KMS-11 (cell line): ENCODE data around the gene JAG2.

ENCODE experiments used
- H2AFZ ChIP-seq: fragments of 200-600 bp; sonication (generic); 2 replicates; pipeline ENCODE4 v1.6.1; 2016; ENCODE audit warnings: antibody characterized with exemption, mixed run types, low read depth
- H3K27ac ChIP-seq: fragments of 200-600 bp; sonication (generic); 2 replicates; pipeline ENCODE4 v1.6.1; 2016; ENCODE audit warnings: mild to moderate bottlenecking, mixed run types
- H3K27me3 ChIP-seq: fragments of 200-600 bp; sonication (generic); 2 replicates; pipeline ENCODE4 v1.6.1; 2017; ENCODE audit warnings: mild to moderate bottlenecking, low read depth, mixed run types, moderate library complexity; ENCODE audit not compliant: insufficient read depth
- H3K36me3 ChIP-seq: fragments of 200-600 bp; sonication (generic); 2 replicates; pipeline ENCODE4 v1.6.1; 2017; ENCODE audit warnings: mild to moderate bottlenecking, mixed run types; ENCODE audit not compliant: insufficient read depth
- H3K4me1 ChIP-seq: fragments of 200-600 bp; sonication (generic); 2 replicates; pipeline ENCODE4 v1.6.1; 2016; ENCODE audit warnings: mild to moderate bottlenecking, low read depth, mixed run types; ENCODE audit not compliant: poor library complexity, severe bottlenecking
- H3K4me2 ChIP-seq: fragments of 200-600 bp; sonication (generic); 2 replicates; pipeline ENCODE4 v1.7.0; 2016; ENCODE audit warnings: mild to moderate bottlenecking, mixed run types
- H3K4me3 ChIP-seq: fragments of 200-600 bp; sonication (generic); IDR thresholded peaks from 2 replicates; pipeline ENCODE4 v1.6.1; 2017; ENCODE audit warnings: low read depth, low read length, mixed read lengths; ENCODE audit not compliant: insufficient read depth
- H3K79me2 ChIP-seq: fragments of 200-600 bp; sonication (generic); 2 replicates; pipeline ENCODE4 v1.6.1; 2016; ENCODE audit warnings: low read depth, mixed run types; ENCODE audit not compliant: insufficient read depth
- H3K9ac ChIP-seq: fragments of 200-600 bp; sonication (generic); 2 replicates; pipeline ENCODE4 v1.6.1; 2016; ENCODE audit warnings: mild to moderate bottlenecking, mixed run types
- H4K20me1 ChIP-seq: fragments of 200-600 bp; sonication (generic); 2 replicates; pipeline ENCODE4 v1.6.1; 2016; ENCODE audit warnings: mild to moderate bottlenecking, mixed run types; ENCODE audit not compliant: insufficient read depth
- CTCF ChIP-seq: fragments of 200-600 bp; sonication (generic); conservative IDR thresholded peaks from 2 replicates; pipeline ENCODE4 v1.6.1; 2017; ENCODE audit warnings: low read depth, mild to moderate bottlenecking, antibody characterized with exemption, low read length, moderate library complexity, mixed read lengths

Gene JAG2

GRCh38 chr14:105132921-105133654 lies 35.5 kb downstream of the JAG2 start:
- no peaks in the 10 kb centered on the region for H3K4me1 ChIP-seq
- no peak overlapping the region for H2AFZ ChIP-seq
- no peak overlapping the region for H3K9ac ChIP-seq
- H4K20me1 ChIP-seq = no peaks in the 10 kb centered on the region
- no peaks in the 10 kb centered on the region for H3K79me2 ChIP-seq
- no peak for TF ChIP-seq CTCF
- no peak overlapping the region for H3K4me2 ChIP-seq
- H3K27me3 ChIP-seq = peaks cover 3% of the 10 kb centered on the region; the same call in 1 of the 2 replicates
- H3K36me3 ChIP-seq = no peaks in the 10 kb centered on the region
- no peak overlapping the region for H3K27ac ChIP-seq
- no peak overlapping the region for H3K4me3 ChIP-seq

GRCh38 chr14:105131241-105131640 lies 37.3 kb downstream of the JAG2 start:
- Histone ChIP-seq H3K9ac (no peak overlapping the region), H3K4me2 (no peak overlapping the region), H3K27ac (no peak overlapping the region), H2AFZ (no peak overlapping the region), H3K36me3 (no peaks in the 10 kb centered on the region), H3K79me2 (no peaks in the 10 kb centered on the region), H3K4me1 (no peaks in the 10 kb centered on the region), H3K4me3 (no peak overlapping the region), H4K20me1 (no peaks in the 10 kb centered on the region), H3K27me3 (peaks cover 3% of the 10 kb centered on the region; the same call in 1 of the 2 replicates)
- no peak for TF ChIP-seq CTCF

GRCh38 chr14:105128059-105128458 lies 40.5 kb downstream of the JAG2 start:
- Histone ChIP-seq H3K27me3 (peaks cover 3% of the 10 kb centered on the region; the same call in 1 of the 2 replicates), H3K36me3 (no peaks in the 10 kb centered on the region), H2AFZ (no peak overlapping the region), H3K27ac (no peak overlapping the region), H3K9ac (no peak overlapping the region), H3K4me3 (no peak overlapping the region), H3K79me2 (no peaks in the 10 kb centered on the region), H3K4me2 (no peak overlapping the region), H4K20me1 (no peaks in the 10 kb centered on the region), H3K4me1 (peaks cover 12% of the 10 kb centered on the region)
- TF ChIP-seq CTCF = no peak

- H3K27me3 ChIP-seq = peaks cover 3% of the 10 kb centered on the region; the same call in 1 of the 2 replicates
- no peak overlapping the region for H3K27ac ChIP-seq
- H3K4me3 ChIP-seq = no peak overlapping the region
- H4K20me1 ChIP-seq = no peaks in the 10 kb centered on the region
- H3K9ac ChIP-seq = no peak overlapping the region
- no peaks in the 10 kb centered on the region for H3K79me2 ChIP-seq
- H3K4me2 ChIP-seq = no peak overlapping the region
- no peak overlapping the region for H2AFZ ChIP-seq
- no peaks in the 10 kb centered on the region for H3K36me3 ChIP-seq
- H3K4me1 ChIP-seq = peaks cover 12% of the 10 kb centered on the region
- TF ChIP-seq CTCF = no peak
These were observed 41.6 kb downstream of the JAG2 start for GRCh38 chr14:105126981-105127329.
